KOPT-K1 (cell line): ENCODE measurements around the gene RASGEF1B.

ENCODE experiments used
- H3K27ac ChIP-seq: fragments of 200-600 bp; sonication (generic); 2 replicates; pipeline ENCODE4 v1.5.1; 2016; ENCODE audit warnings: antibody characterized with exemption, mild to moderate bottlenecking, low read depth, low read length; ENCODE audit not compliant: poor library complexity, severe bottlenecking
- H3K36me3 ChIP-seq: fragments of 200-600 bp; sonication (generic); 2 replicates; pipeline ENCODE4 v1.5.1; 2017; ENCODE audit warnings: antibody characterized with exemption, mild to moderate bottlenecking, low read length, moderate library complexity; ENCODE audit not compliant: insufficient read depth
- H3K9me3 ChIP-seq: fragments of 200-600 bp; sonication (generic); 2 replicates; pipeline ENCODE4 v1.5.1; 2017; ENCODE audit warnings: antibody characterized with exemption, low read length, mild to moderate bottlenecking; ENCODE audit not compliant: insufficient read depth, poor library complexity, severe bottlenecking

The RASGEF1B gene

GRCh38 chr4:81436941-81437574 lies 34.6 kb downstream of the RASGEF1B start:
- no peak overlapping the region for H3K27ac ChIP-seq
- H3K9me3 ChIP-seq = no peaks in the 10 kb centered on the region
- peaks cover 46% of the 10 kb centered on the region for H3K36me3 ChIP-seq

GRCh38 chr4:81436096-81436495 lies 35.6 kb downstream of the RASGEF1B start:
- H3K36me3 ChIP-seq = peaks cover 50% of the 10 kb centered on the region

GRCh38 chr4:81432825-81433224 lies 38.9 kb downstream of the RASGEF1B start:
- Histone ChIP-seq H3K36me3 (peaks cover 43% of the 10 kb centered on the region), H3K27ac (no peak overlapping the region), H3K9me3 (no peaks in the 10 kb centered on the region)

More at GRCh38 chr4:81436096-81436495, 35.6 kb downstream of the RASGEF1B start:
- Histone ChIP-seq H3K27ac (no peak overlapping the region), H3K9me3 (no peaks in the 10 kb centered on the region)

GRCh38 chr4:81431971-81432370 lies 39.7 kb downstream of the RASGEF1B start:
- Histone ChIP-seq H3K9me3 (no peaks in the 10 kb centered on the region), H3K27ac (no peak overlapping the region), H3K36me3 (peaks cover 49% of the 10 kb centered on the region)

- Histone ChIP-seq H3K36me3 (peaks cover 60% of the 10 kb centered on the region), H3K27ac (no peak overlapping the region), H3K9me3 (no peaks in the 10 kb centered on the region)
These were observed 42.1 kb downstream of the RASGEF1B start for GRCh38 chr4:81429607-81430006.

- H3K27ac ChIP-seq = no peak overlapping the region
- peaks cover 58% of the 10 kb centered on the region for H3K36me3 ChIP-seq
- H3K9me3 ChIP-seq = no peaks in the 10 kb centered on the region
These were observed 42.7 kb downstream of the RASGEF1B start for GRCh38 chr4:81429031-81429430.

GRCh38 chr4:81428002-81428401 lies 43.7 kb downstream of the RASGEF1B start:
- Histone ChIP-seq H3K27ac (no peak overlapping the region), H3K36me3 (peaks cover 50% of the 10 kb centered on the region), H3K9me3 (no peaks in the 10 kb centered on the region)

- Histone ChIP-seq H3K27ac (no peak overlapping the region), H3K9me3 (no peaks in the 10 kb centered on the region), H3K36me3 (peaks cover 49% of the 10 kb centered on the region)
These were observed 44.3 kb downstream of the RASGEF1B start for GRCh38 chr4:81427344-81427821.

GRCh38 chr4:81426770-81427289 lies 44.9 kb downstream of the RASGEF1B start:
- Histone ChIP-seq H3K36me3 (peaks cover 44% of the 10 kb centered on the region), H3K9me3 (no peaks in the 10 kb centered on the region), H3K27ac (no peak overlapping the region)

- Histone ChIP-seq H3K36me3 (peaks cover 31% of the 10 kb centered on the region), H3K9me3 (no peaks in the 10 kb centered on the region), H3K27ac (no peak overlapping the region)
These were observed 46.6 kb downstream of the RASGEF1B start for GRCh38 chr4:81424816-81425755.

GRCh38 chr4:81424336-81424735 lies 47.4 kb downstream of the RASGEF1B start:
- H3K9me3 ChIP-seq = no peaks in the 10 kb centered on the region
- H3K36me3 ChIP-seq = peaks cover 25% of the 10 kb centered on the region
- no peak overlapping the region for H3K27ac ChIP-seq

GRCh38 chr4:81422595-81422994 lies 49.1 kb downstream of the RASGEF1B start:
- no peak overlapping the region for H3K27ac ChIP-seq
- peaks cover 16% of the 10 kb centered on the region; the same call in 1 of the 2 replicates for H3K36me3 ChIP-seq
- H3K9me3 ChIP-seq = no peaks in the 10 kb centered on the region

- Histone ChIP-seq H3K36me3 (peaks cover 9% of the 10 kb centered on the region; the same call in 1 of the 2 replicates), H3K9me3 (no peaks in the 10 kb centered on the region), H3K27ac (no peak overlapping the region)
These were observed 50.1 kb downstream of the RASGEF1B start for GRCh38 chr4:81421346-81422218.

- H3K27ac ChIP-seq = no peak overlapping the region
- H3K36me3 ChIP-seq = no peaks in the 10 kb centered on the region
- H3K9me3 ChIP-seq = no peaks in the 10 kb centered on the region
These were observed 53.1 kb downstream of the RASGEF1B start for GRCh38 chr4:81418572-81418971.
